ENCODE results near the gene TTLL3.

DNA sequence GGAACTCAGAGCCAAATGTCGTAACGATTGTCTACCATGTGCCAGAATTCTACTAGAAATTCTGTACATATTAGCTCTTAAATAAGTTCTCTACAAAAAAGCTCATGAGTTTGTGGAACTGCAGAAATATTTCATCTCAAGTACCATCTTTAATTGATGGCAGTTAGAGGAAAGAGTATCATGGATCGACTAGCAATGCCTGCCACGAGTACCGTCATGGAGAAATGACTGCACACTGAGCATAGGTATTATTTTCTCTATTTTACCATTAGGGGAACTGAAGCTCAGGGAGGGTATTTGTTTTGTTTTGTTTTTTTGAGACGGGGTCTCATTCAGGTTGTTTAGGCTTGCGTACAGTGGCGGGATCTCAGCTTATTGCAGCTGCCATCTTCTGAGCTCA lies 31.0 kb downstream of the TTLL3 start:
- TF ChIP-seq, protein P1, sequence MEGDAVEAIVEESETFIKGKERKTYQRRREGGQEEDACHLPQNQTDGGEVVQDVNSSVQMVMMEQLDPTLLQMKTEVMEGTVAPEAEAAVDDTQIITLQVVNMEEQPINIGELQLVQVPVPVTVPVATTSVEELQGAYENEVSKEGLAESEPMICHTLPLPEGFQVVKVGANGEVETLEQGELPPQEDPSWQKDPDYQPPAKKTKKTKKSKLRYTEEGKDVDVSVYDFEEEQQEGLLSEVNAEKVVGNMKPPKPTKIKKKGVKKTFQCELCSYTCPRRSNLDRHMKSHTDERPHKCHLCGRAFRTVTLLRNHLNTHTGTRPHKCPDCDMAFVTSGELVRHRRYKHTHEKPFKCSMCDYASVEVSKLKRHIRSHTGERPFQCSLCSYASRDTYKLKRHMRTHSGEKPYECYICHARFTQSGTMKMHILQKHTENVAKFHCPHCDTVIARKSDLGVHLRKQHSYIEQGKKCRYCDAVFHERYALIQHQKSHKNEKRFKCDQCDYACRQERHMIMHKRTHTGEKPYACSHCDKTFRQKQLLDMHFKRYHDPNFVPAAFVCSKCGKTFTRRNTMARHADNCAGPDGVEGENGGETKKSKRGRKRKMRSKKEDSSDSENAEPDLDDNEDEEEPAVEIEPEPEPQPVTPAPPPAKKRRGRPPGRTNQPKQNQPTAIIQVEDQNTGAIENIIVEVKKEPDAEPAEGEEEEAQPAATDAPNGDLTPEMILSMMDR (IDR thresholded peaks at IDR 0.05), result no peak
- no peak for TF ChIP-seq POLR2A (IDR thresholded peaks at IDR 0.05)

All from Peyer's patch (tissue), 4 donors.